ENCODE results near the gene USP49.
"Not testable (repeated sequence)": the region's sequence is repeated elsewhere in the genome, so short reads cannot be mapped to it uniquely, and the experiment has no call there.

The USP49 gene

GRCh38 chr6:41778895-41779294, 116.3 kb downstream of the USP49 start:
- DNase-seq = no peak

GRCh38 chr6:41777551-41778285, 117.5 kb downstream of the USP49 start:
- no peak for DNase-seq

- DNase-seq = no peak
Measured at GRCh38 chr6:41775293-41775882, 119.8 kb downstream of the USP49 start.

GRCh38 chr6:41774841-41775240, 120.3 kb downstream of the USP49 start:
- no peak for DNase-seq

- no peak for DNase-seq
Measured at GRCh38 chr6:41771058-41771983, 123.9 kb downstream of the USP49 start.

GRCh38 chr6:41770381-41771057, 124.7 kb downstream of the USP49 start:
- DNase-seq = no peak

- DNase-seq = no peak
Measured at GRCh38 chr6:41769376-41769775, 125.8 kb downstream of the USP49 start.

- no peak for DNase-seq
Measured at GRCh38 chr6:41768545-41769308, 126.4 kb downstream of the USP49 start.

GRCh38 chr6:41767112-41767833, 127.9 kb downstream of the USP49 start:
- no peak for DNase-seq

GRCh38 chr6:41766043-41766664, 129.0 kb downstream of the USP49 start:
- DNase-seq = not testable (repeated sequence)

- no peak for DNase-seq
Measured at GRCh38 chr6:41763470-41763869, 131.7 kb downstream of the USP49 start.

- no peak for DNase-seq
Measured at GRCh38 chr6:41759905-41760579, 135.1 kb downstream of the USP49 start.

- DNase-seq = no peak
Measured at GRCh38 chr6:41759106-41759904, 135.9 kb downstream of the USP49 start.

- no peak for DNase-seq
Measured at GRCh38 chr6:41758641-41759035, 136.5 kb downstream of the USP49 start.

GRCh38 chr6:41757931-41758640, 137.1 kb downstream of the USP49 start:
- no peak for DNase-seq

- DNase-seq = no peak
Measured at GRCh38 chr6:41757271-41757670, 137.9 kb downstream of the USP49 start.

- DNase-seq = no peak
Measured at GRCh38 chr6:41756354-41756753, 138.8 kb downstream of the USP49 start.

GRCh38 chr6:41755895-41756294, 139.3 kb downstream of the USP49 start:
- DNase-seq = no peak

GRCh38 chr6:41750374-41750773, 144.8 kb downstream of the USP49 start:
- no peak for DNase-seq
